Ovary (tissue), 9 donors: ENCODE data around the gene FUBP3. TPM values are rescaled to one million over a fixed set of nuclear protein-coding genes. Genes with fewer than 3 reads are reported as not detected.

Source experiments
- DNase-seq, 5 donors: peaks; one replicate each; pipeline ENCODE4 v3.0.0-alpha.2; 2019 to 2020
- H3K27ac ChIP-seq, 2 donors: fragments of 200-600 bp; one replicate each; pipeline versions ENCODE4 v1.5.1 to v1.8.0; 2019 to 2022
- H3K27me3 ChIP-seq: fragments of 200-600 bp; one replicate; pipeline ENCODE4 v1.8.0; 2022
- H3K36me3 ChIP-seq: fragments of 200-600 bp; sonication (generic); one replicate; pipeline ENCODE4 v1.5.1; 2019
- H3K4me1 ChIP-seq: one replicate; pipeline ENCODE4 v1.8.1; 2013; ENCODE audit warnings: mild to moderate bottlenecking, moderate library complexity; ENCODE audit not compliant: insufficient read depth
- H3K4me3 ChIP-seq: fragments of 200-600 bp; sonication (generic); one replicate; pipeline ENCODE4 v1.5.1; 2017
- H3K9me3 ChIP-seq, 2 donors: fragments of 200-600 bp in 1 of 2; sonication (generic) in 1 of 2; one replicate each; pipeline versions ENCODE4 v1.5.1 to v1.8.1; 2013 to 2019; ENCODE audit warnings: mild to moderate bottlenecking in 1 of 2, moderate library complexity in 1 of 2
- EP300 ChIP-seq: sonication (generic); formaldehyde crosslinking; IDR thresholded peaks from one replicate; pipeline ENCODE4 v1.6.1; 2017; ENCODE audit warnings: antibody characterized with exemption
- POLR2A ChIP-seq: fragments of 450-650 bp; IDR thresholded peaks from one replicate; pipeline ENCODE4 v1.6.1; 2017; ENCODE audit warnings: antibody characterized with exemption, mild to moderate bottlenecking, moderate library complexity
- WGBS, 3 donors: extraction: QIAGEN DNeasy Blood & Tissue Kit in 1 of 3; methylation state at CpG; one replicate each; pipeline versions ENCODE4 v1.1.5 to v1.1.7; 2013 to 2017; 5-methylcytosine and 5-hydroxymethylcytosine counted together
- intact Hi-C, 4 donors: fragments of 100-400 bp; cut with DNase I; formaldehyde crosslinking; loops; one replicate each; pipeline versions ENCODE4 v1.11.0 to v1.15.1; 2022 to 2023
- polyA plus RNA-seq, 2 donors: library from polyadenylated mRNA; stranded (reverse); fragments of 200-250 nt in 1 of 2; fragments of 350-450 nt in 1 of 2; fragmentation: Illumina TruSeq in 1 of 2; extraction: RNeasy Lipid Tissue Mini Kit (QIAGEN cat#74804) in 1 of 2; gene quantifications; one replicate each; pipeline ENCODE4 v1.2.3, GENCODE V29; 2013 to 2014
- total RNA-seq, 7 donors: library from RNA; depleted of rRNA in 2 of 7; stranded (reverse); fragments of >200 nt in 2 of 7; fragmentation: NEBNext Ultra II Directional in 3 of 7; extraction: Animal tissue kit (Norgen Biotek cat#: 25700) in 3 of 7; gene quantifications; one replicate each; pipeline versions ENCODE4 v1.1.0 to v1.2.4, GENCODE V29; 2016 to 2023
- TF ChIP-seq, protein P1 (sequence below), 3 donors: fragments of 450-650 bp in 2 of 3; fragments of 200-600 bp in 1 of 3; IDR thresholded peaks; one replicate each; pipeline versions ENCODE4 v1.5.1 to v1.8.0; 2016 to 2022; ENCODE audit warnings: antibody characterized with exemption in 3 of 3, mild to moderate bottlenecking in 1 of 3
- donor health status: DM: no; HTN: no; CAD: no; lungs with moderate emphysema.
- donor health status: DM: no; HTN: no; CAD: no.
- donor health status: Bipolar disorder and iron deficiency.
- donor health status: DM: yes; HTN: yes; CAD: no.
- donor health status: DM: no; HTN: no; CAD: no.
- donor health status: DM: yes; HTN: yes; CAD: no.

The FUBP3 gene
- total and polyA plus RNA-seq, 9 donors, result 15.5 to 54.3 (median 44.4) TPM

DNA sequence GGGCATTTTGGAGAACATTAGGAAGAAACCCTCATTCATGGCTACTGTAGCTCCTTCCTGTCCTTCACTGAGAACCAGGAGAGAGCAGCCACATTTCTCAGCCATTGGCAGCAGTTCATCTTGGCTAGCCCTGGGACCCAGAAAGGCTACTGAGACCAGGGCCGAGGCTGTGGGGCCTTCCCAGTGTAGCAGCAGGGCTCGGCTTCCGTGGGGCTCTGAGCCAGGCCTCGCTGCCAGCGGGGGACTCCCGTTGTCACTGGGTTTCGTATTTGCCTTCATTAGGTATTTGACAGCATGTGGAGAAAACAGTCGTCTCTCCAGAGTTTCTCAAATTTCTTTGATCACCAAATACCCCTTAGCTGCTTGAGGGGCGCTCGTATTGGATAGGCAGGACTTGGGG lies 47.7 kb downstream of the FUBP3 start:
- H3K36me3 ChIP-seq, result no peaks in the 10 kb centered on the region
- TF ChIP-seq, protein P1, sequence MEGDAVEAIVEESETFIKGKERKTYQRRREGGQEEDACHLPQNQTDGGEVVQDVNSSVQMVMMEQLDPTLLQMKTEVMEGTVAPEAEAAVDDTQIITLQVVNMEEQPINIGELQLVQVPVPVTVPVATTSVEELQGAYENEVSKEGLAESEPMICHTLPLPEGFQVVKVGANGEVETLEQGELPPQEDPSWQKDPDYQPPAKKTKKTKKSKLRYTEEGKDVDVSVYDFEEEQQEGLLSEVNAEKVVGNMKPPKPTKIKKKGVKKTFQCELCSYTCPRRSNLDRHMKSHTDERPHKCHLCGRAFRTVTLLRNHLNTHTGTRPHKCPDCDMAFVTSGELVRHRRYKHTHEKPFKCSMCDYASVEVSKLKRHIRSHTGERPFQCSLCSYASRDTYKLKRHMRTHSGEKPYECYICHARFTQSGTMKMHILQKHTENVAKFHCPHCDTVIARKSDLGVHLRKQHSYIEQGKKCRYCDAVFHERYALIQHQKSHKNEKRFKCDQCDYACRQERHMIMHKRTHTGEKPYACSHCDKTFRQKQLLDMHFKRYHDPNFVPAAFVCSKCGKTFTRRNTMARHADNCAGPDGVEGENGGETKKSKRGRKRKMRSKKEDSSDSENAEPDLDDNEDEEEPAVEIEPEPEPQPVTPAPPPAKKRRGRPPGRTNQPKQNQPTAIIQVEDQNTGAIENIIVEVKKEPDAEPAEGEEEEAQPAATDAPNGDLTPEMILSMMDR (IDR thresholded peaks at IDR 0.05), result no peak
- TF ChIP-seq EP300, result no peak
- TF ChIP-seq POLR2A, result no peak
- 81 to 86% (median 82%) methylated on average over 10 of the region's 10 CpGs for WGBS, 3 donors
- no peaks in the 10 kb centered on the region for H3K4me1 ChIP-seq
- no peaks in the 10 kb centered on the region for H3K27me3 ChIP-seq
- intact Hi-C loops, result no loop called here
- H3K9me3 ChIP-seq, result no peaks in the 10 kb centered on the region
- no peak overlapping the region for H3K27ac ChIP-seq
- DNase-seq, result no peak
- H3K4me3 ChIP-seq, result no peak overlapping the region

DNA sequence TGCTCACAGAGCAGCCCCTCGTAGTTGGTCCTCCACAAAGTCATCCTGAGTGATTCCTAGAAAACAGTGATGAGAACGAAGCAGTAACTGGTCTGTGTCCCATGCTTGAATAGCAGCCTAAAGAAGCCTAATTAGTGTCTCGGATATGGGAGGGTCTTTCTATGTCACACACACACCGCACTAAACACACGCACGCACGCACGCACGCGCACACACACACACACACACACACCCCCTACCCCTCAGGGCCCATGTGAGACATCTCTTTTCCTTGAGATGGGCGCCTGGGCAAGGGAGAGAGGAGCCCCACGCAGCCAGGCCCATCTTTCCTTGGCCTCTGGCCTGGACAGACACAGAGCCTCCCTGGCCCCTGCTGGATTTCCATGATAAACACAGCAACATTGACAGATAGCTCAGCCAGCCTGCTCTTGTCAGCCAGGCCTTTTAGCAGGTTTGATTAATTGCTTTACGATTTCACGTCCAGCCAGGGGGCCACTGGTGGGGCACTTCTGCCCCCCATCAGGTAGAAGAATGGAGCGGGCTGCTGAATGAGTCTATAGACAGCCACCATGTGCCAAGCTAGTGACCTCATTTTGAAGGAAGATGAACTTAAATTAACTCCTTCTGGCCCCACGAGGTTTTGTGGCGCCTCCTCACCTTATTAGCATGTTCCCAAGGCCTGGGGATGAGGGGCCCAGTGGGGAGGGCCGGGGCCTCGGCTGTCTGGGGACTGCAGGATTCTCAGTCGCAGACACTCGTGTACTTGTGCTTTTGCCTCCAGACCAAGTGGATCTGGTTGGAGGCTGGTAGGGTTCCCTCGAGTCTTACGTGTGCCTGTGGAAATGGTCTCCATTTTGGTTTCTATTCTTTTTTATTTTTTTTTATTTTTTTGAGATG lies 48.8 kb downstream of the FUBP3 start:
- TF ChIP-seq, protein P1 (IDR thresholded peaks at IDR 0.05), result no peak
- TF ChIP-seq EP300 (no peak), POLR2A (no peak)
- no peak for DNase-seq
- intact Hi-C loops, result no loop called here
- WGBS, 3 donors, result 72 to 78% (median 75%) methylated on average over 23 of the region's 23 CpGs
- Histone ChIP-seq H3K4me1 (no peaks in the 10 kb centered on the region), H3K4me3 (no peak overlapping the region), H3K36me3 (no peaks in the 10 kb centered on the region), H3K27ac (no peak overlapping the region), H3K27me3 (no peaks in the 10 kb centered on the region), H3K9me3 (no peaks in the 10 kb centered on the region)

DNA sequence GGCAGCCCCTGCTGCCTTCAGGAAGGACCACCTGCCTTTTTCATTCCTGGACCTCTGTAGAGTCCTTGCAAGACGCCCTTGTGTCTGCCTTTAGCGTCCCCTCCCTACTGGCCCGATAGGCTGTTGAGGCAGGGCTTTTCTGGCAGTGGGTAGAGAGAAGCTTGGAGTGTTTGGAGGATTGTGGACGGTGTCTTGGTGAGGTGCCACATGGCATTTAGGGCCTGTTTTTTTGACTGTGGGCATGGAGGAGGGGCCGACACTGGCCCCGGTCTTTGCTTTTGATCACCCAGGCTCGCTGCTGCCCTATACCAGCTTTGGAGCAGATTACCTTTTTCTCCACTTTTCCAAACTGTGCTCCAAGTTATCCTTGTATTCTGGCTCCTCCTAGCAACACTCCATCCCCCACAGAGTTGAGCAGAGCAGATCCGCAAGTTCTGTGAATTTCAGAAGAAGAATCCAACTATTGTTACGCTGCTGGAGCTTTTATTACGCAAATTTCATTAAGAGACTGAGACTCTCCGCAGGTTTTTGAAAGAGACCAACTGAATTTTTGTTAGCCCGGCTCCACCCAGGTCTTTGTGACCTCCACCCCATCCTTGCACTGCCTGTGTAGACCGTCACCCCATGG lies 50.2 kb downstream of the FUBP3 start:
- Histone ChIP-seq H3K4me1 (no peaks in the 10 kb centered on the region), H3K4me3 (no peak overlapping the region), H3K27me3 (no peaks in the 10 kb centered on the region), H3K27ac (no peak overlapping the region), H3K36me3 (no peaks in the 10 kb centered on the region), H3K9me3 (no peaks in the 10 kb centered on the region)
- WGBS, 3 donors, result 79 to 89% (median 86%) methylated on average over 13 of the region's 13 CpGs
- intact Hi-C loops, result no loop called here
- TF ChIP-seq POLR2A (no peak), EP300 (no peak)
- TF ChIP-seq, protein P1 (IDR thresholded peaks at IDR 0.05), result no peak
- DNase-seq, result no peak

DNA sequence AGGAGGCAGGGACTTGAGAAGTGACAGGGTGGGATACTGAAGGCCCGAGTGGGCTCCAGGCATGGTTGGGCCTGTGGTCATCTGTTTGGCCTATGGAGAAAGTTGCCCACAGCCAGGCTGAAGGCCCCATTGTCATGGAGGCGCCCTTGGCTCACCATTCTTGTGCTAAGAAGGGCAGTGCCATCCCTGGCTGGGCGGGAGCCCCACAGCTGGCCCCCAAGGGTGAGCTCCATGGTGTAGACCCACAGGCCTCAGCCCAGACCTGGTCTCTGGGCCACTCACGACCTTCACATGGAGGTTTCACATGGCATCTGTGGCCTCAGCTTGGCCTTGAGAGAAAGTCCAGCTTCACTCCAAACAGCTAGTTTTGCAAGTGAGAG lies 50.7 kb downstream of the FUBP3 start:
- Histone ChIP-seq H3K4me1 (no peaks in the 10 kb centered on the region), H3K4me3 (no peak overlapping the region), H3K27ac (no peak overlapping the region), H3K36me3 (no peaks in the 10 kb centered on the region), H3K9me3 (no peaks in the 10 kb centered on the region), H3K27me3 (no peaks in the 10 kb centered on the region)
- intact Hi-C loops, result no loop called here
- 86 to 93% (median 92%) methylated on average over 4 of the region's 4 CpGs for WGBS, 3 donors
- TF ChIP-seq POLR2A (no peak), EP300 (no peak)
- TF ChIP-seq, protein P1 (IDR thresholded peaks at IDR 0.05), result no peak
- no peak for DNase-seq
